G401 (cell line): ENCODE results near the gene CDYL. TPM values are rescaled to one million over a fixed set of nuclear protein-coding genes. Genes with fewer than 3 reads are reported as not detected.

Experiments
- DNase-seq: peaks from one replicate; pipeline ENCODE4 v3.0.0-alpha.2; 2015; ENCODE audit warnings: low spot score
- in situ Hi-C: cut with HindIII; loops from 2 replicates; pipeline ENCODE4 v1.10.0; 2016; ENCODE audit warnings: low sequenced_read_pairs, mixed read lengths
- total RNA-seq: library from RNA; depleted of rRNA; stranded (reverse); fragments of >200 nt; shearing (Covaris generic); gene quantifications from 2 replicates; pipeline ENCODE4 v1.2.3, GENCODE V29; 2014

Gene CDYL
- total RNA-seq, 1 experiment from 2014 or later = 22.6 TPM

DNA sequence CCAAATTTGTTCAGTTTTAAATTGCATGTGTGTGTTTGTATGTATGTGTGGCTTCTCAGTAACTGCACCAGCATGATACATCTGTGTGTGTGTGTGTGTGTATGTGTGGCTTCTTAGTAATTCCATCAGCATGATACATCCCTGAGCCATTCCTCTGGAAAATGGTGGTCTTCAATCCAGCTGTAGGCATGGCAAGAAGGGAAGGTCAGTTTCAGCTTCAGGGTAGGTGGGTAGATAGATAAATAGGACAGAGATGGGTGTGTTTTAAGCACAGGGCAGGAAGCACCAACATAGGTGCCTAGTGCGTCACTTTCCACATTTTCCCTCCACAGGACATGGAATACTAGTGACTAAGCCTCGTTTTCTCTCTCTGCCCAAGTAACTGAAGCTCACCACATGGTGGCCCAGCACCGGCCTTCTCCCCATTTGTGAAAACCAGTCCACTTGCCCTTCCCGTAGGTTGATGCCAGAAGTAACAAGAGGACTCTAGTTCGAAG is 144.8 kb downstream of the CDYL start:
- in situ Hi-C loops = no loop called here
- no peak for DNase-seq

DNA sequence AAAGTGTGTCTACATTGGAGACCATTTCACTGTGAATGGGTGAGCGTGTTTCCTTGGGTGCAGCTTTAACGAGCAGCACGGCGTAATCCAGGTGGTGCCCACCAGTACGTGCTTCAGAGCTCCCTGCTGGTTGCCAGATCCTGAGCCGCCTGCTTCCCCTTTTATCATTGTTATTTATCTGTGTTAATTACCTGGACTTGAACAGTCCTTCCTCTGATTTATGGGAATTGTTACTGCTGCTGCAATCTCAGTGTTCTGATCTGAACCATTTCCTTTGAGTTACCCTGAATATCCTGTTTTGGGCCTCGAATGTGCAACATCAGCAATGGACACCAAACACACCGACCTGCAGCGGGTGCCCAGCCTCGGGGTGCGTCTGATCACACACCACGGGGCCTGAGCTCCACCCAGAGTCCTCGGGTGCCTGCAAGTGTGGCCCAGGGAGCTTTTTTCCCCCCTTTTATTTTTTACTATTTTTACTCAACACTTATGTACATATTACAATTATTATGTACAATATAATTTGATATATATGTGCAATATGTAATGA is 146.4 kb downstream of the CDYL start:
- DNase-seq = no peak

DNA sequence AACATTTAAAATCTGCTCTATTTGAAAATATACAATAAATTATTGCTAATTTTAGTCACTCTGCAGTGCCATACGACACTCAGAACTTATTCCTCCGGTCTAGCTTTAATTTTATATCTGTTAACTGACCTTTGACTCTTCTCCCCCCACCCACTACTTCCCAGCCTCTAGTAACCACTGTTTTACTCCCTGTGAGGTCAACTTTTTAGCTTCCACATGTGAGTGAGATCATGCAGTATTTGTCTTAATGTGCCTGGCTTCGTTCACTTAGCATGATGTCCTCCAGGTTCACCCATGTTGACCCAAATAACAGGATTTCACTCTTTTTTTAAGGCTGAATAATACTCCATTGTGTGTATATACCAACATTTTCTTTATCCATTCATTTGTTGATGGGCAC is 146.9 kb downstream of the CDYL start:
- in situ Hi-C loops = no loop called here
- no peak for DNase-seq

More for the DNA sequence above, 146.4 kb downstream of the CDYL start:
- in situ Hi-C loops = no loop called here

DNA sequence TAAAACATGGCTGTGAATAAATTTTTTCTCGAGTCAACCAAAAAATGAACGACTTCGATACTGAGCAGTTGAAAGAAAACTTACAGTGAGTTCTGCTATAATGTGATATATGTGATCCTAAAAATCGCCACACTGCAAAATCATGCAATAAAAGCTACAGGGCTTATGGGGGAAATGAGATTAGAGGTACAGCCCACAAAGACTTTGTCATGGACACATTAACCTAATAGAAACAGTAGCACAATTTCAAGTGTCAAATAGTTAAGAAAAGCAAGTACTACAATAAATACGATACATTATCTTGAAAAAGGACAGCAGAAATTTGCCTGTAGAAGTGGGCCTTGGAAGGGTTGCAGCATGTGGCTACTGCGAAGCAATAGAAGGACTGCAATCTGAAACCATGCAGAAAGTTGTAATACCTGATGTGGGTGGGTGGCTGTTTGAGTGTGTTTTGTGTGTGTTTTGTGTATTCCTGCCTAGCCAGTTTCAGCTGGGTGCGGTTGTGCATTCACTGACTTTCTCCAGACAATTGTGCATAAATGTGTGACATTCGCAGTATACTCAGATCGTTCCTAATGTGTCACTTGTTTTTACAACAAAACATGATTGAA is 148.6 kb downstream of the CDYL start:
- in situ Hi-C loops = no loop called here

DNA sequence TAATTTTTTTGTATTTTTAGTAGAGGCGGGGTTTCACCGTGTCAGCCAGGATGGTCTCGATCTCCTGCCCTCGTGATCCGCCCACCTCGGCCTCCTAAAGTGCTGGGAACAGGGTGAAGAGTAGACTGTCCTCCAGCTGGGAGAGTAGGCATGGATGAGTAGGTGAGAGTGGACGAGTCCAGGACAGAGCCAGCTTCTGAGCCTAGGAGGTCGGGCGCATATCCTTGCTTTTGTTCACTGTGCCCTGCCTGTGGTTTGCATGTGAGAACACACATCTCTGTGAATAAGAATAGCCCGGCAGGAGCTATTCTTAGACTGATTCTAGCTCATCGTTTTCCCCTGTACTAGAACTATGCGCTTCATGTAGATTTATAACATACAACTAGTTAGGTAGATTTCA is 149.4 kb downstream of the CDYL start:
- DNase-seq = no peak
- in situ Hi-C loops = no loop called here

More for the DNA sequence above, 148.6 kb downstream of the CDYL start:
- DNase-seq = no peak

DNA sequence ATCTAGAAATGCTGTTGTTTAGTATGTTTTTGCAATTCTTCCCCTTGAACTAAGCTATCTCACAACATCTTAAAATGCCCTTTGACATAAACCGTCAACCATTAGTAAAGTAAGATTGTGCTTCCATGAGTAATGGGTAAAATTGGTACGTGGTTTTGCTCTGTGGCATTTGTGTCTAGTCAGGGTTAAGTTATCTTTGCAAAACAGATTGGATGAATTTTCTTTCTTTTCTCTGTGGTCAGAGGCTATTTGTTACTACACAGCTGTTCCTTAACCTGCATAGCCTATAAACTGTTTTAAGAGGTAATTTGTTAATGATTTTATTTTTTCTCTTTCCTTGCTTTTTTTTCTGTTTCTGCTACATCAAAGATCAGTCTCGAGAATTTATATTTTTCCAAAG is 152.2 kb downstream of the CDYL start:
- in situ Hi-C loops = no loop called here
- DNase-seq = no peak

DNA sequence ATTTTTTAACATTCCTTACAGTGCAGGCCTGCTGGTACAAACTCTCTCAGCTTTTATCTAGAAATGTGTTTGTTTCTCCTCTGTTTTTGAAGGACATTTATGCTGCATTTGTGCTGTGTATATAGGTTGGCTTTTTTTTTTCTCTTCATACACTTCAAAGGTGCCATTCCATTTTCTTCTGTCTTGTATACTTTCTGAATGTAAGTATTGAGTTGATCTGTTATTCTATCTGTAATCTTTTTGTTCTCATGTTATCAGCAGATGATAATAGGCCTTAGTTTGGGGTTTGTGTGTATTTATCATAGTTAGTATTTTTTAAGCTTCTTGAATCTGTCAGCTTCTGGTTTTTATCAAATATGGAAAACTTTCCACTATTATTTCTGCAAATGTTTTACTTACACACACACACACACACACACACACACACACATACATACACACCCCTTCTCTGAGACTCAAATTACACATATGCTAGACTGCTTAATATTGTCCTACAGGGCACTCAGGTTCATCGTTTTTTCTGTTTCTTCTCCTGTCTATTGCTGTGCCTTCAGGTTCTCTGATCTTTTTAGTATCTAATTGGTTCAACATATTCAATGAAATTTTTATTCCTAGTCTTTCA is 153.0 kb downstream of the CDYL start:
- in situ Hi-C loops = no loop called here
- DNase-seq = no peak

DNA sequence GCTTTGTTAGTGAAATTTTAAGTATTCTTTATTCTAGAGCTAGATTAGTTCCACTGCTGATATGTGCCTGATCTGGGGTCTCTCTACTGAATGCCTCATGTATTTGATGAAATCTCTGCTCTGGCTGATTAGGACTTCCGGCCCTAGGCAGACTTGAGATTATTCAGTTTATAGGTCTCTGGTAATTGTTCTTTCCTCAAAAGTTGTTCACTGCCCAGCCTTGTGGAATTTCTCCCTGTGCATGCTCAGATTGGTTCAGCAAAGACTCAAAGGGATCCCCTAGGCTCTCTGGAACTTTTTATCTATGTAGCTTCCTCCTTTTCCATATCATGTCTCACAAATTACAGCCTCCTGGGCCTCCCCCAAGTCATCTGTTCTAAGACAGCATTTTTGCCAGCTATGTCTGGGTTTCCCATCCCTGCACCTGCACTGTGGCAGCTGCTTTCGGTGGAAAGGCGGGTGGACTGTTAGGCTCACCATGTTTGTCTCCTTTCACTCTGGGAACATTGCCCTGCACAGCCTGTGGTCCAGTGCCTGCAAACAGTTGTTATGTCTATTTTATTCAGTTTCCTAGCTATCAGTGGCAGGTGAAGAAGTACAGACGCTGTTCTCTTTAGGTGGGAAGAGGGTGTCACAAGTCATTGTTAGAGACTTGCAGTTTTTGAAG is 154.0 kb downstream of the CDYL start:
- in situ Hi-C loops = no loop called here
- no peak for DNase-seq

DNA sequence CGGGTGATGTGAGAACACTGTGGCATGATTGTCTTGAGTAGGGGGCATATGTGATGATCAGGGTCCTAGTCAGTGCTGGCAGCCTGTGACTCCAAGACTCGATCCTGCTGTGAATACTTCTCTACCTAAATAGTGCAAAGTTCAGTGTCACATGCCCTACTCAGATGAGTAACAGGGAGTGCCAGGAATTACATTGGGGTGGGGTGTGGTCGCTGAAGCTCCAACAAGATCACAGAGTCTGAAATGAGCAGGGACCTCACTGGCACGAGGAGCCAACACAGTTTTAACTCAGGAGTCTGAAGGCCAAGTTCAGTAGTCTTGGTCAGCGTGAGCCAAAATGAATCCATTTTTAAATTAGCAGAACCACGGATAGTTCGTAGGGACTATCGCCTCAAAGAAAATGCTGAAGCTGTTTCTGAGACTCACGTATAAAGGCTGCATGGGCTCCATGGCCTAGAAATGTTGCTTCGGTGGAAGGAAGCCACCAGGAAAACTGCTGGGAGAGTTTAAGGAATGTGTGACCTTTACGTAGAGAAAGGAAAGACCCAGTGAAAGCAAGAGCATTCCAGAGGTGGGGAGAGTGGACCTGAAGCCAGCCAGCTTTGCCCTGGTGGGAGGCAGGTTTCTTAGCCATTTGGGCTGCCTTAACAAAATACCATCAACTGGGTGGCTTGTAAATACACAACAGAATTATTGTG is 155.5 kb downstream of the CDYL start:
- in situ Hi-C loops = no loop called here
- DNase-seq = no peak

DNA sequence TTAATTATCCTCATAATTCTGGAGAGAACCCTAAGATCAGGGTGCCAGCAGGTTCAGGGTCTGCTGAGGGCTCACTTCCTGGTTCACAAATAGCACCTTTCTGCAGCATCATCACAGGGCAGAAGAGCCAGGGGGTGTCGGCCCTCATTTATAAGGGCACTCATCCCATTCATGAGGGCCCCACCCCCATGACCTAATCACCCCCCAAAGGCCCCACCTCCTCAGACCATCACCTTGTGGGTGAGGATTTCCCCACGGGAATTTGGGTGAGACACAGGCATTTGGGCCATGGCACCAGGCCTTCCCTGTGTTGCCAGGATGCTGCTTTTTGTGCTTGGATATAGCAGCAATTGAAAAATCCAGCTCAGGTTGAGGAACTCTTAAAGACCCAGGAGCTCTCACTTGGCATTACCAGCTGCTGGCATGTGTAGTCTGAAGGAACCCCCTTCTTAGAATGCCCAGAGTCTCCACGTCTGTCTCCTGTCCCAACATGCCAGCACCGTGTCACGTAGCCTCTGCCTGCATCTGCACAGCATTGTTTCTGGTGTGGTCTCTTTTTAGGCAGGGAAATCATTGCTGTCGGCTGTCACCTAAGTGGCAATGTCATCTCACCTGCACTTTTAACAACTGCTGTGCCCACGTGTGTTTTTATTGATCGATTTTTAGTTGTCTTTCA is 156.2 kb downstream of the CDYL start:
- no peak for DNase-seq
- in situ Hi-C loops = no loop called here

DNA sequence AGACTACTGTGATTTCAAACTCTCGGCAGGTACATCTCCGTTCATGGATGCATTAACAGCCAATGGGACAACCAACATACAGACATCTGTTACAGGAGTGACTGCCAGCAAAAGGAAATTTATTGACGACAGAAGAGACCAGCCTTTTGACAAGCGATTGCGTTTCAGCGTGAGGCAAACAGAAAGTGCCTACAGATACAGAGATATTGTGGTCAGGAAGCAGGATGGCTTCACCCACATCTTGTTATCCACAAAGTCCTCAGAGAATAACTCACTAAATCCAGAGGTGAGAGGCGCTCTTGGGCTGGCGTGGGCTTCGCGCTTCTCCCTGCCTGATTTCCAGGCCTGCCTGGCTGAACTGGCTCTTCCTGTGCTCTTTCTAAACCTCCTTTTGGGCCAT is 159.3 kb downstream of the CDYL start:
- in situ Hi-C loops = no loop called here
- no peak for DNase-seq

DNA sequence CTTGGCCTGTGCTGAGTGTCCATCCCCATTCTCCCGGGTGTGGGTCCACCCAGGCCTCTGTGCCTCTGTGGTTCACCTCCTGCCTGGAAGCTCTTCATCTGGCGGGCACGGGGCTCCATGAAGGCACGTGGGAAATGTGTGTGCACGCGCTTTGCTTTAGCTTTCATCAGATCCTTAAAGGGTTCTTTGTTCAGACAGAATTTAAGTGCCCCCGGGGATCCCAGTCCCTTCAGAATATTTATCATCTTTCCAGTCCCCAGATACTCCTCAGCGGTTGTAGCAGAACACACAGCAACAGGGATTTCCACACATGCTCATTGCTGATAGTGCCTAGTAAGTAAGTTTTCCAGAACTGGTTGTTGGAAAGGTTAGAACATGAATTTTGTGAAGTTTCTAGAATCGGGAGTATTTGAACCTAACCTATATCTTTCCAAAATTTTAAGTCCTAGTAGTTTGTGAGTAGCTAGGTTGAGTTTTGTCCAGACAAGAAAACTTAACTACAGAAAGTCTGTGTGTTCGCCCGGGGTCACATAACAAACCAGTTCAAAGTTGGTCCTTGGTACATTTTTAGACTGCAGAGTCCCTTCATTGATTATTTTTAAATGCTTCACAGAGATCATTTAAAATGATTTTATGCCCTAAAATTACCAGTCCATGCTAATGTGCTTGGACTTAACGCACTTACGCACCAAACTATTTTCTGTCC is 159.9 kb downstream of the CDYL start:
- in situ Hi-C loops = no loop called here
- DNase-seq = no peak

DNA sequence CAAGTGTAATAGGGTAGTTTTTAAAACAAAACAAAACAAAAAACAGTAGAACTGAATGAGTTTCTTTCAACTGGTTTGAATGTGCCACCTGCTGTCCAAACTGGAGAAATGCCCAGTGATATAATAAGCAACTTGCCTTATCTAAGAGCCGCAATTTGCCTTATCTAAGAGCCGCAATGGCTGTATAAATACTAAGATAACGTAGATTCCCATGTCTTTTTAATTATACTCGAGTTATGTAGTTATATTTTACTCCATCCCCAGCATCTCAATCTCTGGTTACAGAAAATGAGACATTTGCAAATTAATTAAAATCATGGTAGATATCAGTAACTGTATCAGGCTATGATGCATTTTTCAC is 160.5 kb downstream of the CDYL start:
- DNase-seq = peak; percentile 67
- in situ Hi-C loops = no loop called here

DNA sequence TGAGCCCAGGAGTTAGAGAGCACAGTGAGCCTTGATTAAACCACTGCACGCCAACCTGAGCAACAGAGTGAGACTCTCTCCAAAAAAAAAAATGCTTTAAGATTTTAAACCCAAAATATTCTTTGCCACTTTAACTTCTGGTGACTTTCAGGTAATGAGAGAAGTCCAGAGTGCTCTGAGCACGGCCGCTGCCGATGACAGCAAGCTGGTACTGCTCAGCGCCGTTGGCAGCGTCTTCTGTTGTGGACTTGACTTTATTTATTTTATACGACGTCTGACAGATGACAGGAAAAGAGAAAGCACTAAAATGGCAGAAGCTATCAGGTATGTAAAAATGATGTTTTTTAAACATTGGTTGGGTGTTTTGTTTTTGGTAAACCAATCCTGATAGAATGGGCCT is 161.2 kb downstream of the CDYL start:
- no peak for DNase-seq
- in situ Hi-C loops = no loop called here

DNA sequence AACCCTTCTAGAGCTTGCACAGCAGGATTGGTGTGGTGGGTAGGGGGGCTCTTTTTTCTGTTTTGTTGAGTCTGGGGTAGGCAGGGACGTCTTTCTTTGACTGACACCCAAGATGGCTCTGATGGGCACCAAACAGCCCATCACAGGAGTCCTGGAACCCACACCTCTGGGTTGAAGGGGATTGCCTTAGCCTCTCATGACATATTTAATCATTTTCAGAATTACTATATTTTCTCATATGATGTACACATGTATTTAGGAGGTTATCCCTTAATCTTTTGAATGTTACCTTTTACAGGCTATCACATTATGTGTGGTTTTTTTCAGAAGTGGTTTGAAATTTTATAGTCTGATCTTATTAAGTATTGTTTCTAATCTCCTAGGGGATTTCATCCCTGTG is 163.0 kb downstream of the CDYL start:
- no peak for DNase-seq
- in situ Hi-C loops = no loop called here

DNA sequence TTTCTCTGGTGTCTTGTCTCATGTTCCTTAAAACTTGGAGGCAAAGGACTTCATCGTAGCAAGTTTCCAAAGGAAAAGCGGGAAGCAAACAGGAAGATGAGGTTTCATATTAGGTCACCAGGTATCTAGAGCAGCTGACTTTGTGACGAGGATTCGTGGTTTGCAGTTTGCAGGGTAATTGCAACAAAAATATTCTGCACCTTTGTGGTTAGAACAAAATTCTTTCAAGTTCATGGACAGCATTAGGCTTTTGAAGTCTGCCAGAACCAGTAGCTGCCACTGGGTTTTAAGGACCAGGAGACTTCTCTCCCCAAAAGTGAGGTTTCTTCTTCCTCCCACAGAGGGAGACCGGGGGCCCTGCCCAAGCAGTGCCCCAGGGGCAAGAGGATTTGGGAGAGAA is 164.2 kb downstream of the CDYL start:
- in situ Hi-C loops = no loop called here
- no peak for DNase-seq

DNA sequence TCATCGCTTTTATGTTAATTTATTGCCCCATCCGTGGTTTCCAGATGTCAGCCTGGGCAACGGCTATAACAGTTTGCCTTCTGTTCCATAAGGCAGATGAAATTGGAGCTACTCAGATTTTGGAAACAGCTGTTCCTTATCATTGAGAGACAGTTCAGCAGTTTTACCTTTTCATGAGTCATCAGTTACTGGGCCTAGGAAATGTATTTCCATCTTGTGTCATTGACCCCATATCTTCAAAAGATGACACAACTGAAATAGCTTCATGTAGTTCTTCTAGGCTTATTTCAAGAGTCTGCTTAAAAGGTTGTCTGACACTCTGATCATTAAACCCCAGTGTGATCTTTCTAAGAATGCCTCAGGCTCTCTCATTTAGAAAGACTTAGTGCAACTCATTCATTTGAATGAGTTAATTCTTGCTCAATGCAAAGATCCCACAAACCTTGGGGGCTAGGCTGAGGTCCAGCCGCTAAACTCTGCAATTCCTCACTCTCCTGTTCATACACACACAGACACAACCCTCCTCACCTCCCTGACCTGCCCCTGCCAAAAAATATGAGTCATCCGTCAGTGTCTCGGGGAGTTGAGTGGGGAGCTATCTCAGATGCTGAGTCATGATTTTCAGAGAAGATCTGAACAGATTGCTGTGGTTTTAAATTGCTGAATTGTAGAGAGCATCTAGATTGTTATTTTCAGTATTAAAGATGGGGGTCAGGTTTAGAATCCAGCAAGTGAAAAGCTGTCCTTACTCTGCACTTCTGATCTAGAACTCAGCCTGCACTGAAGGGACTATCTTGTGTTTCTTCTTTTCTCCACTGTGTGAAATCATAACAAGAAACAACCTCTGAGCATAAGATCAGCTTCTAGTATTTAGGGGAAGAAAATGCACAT is 165.8 kb downstream of the CDYL start:
- peak; percentile 38 for DNase-seq
- in situ Hi-C loops = no loop called here

DNA sequence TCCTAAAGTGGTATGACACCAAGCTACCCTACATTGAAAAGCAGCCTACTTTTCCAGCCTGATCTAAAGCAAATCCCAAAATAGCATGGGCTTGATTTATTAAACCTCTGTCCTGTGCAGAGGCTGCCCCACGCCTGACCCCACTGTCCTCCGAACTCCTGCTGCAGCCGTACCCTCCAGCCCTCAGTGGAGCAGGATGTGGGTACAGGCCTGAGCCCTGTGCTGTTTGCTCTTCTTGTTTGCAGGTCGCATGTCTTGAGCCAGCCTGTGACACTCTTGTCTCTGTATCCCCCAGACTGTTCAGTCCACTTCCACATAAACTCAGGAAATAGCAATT is 166.4 kb downstream of the CDYL start:
- no peak for DNase-seq
- in situ Hi-C loops = no loop called here
